ENCODE measurements around the gene KIAA1549. TPM values are rescaled to one million over a fixed set of nuclear protein-coding genes. Genes with fewer than 3 reads are reported as not detected.

Gene KIAA1549
- total and polyA plus RNA-seq, 2 donors = 0.48 to 1.9 TPM

GRCh38 chr7:138869353-138869752 lies 111.8 kb downstream of the KIAA1549 start:
- Histone ChIP-seq H3K27ac (ENCODE audit: low read depth in 1 of 2, low read length in 1 of 2) (no peak overlapping the region), H3K4me1 (ENCODE audit: control insufficient read depth in 2 of 2, insufficient read depth in 2 of 2, low read length in 2 of 2) (peaks cover 4 to 6% of the 10 kb centered on the region in 2 donors), H3K9me3 (ENCODE audit: control insufficient read depth in 2 of 2, insufficient read depth in 1 of 2, low read length in 1 of 2) (no peaks in the 10 kb centered on the region), H3K36me3 (ENCODE audit: control insufficient read depth in 2 of 2, insufficient read depth in 2 of 2, low read length in 1 of 2) (no peaks in the 10 kb centered on the region), H3K27me3 (ENCODE audit: control insufficient read depth in 2 of 2, insufficient read depth in 1 of 2, low read length in 1 of 2) (no peaks in the 10 kb centered on the region), H3K4me3 (ENCODE audit: low read length in 2 of 2) (no peak overlapping the region)
- no peak for DNase-seq (ENCODE audit: low read depth in 6 of 9, low spot score in 9 of 9)
- WGBS = 98% methylated on average over 30 of the region's 30 CpGs

- no peaks in the 10 kb centered on the region for H3K9me3 ChIP-seq (ENCODE audit: control insufficient read depth in 2 of 2, insufficient read depth in 1 of 2, low read length in 1 of 2)
- DNase-seq (ENCODE audit: low read depth in 6 of 9, low spot score in 9 of 9) = no peak
- no peak overlapping the region for H3K4me3 ChIP-seq (ENCODE audit: low read length in 2 of 2)
- WGBS = 97% methylated on average over 14 of the region's 14 CpGs
- H3K27me3 ChIP-seq (ENCODE audit: control insufficient read depth in 2 of 2, insufficient read depth in 1 of 2, low read length in 1 of 2) = no peaks in the 10 kb centered on the region
- peaks cover 4 to 6% of the 10 kb centered on the region in 2 donors for H3K4me1 ChIP-seq (ENCODE audit: control insufficient read depth in 2 of 2, insufficient read depth in 2 of 2, low read length in 2 of 2)
- H3K27ac ChIP-seq (ENCODE audit: low read depth in 1 of 2, low read length in 1 of 2) = no peak overlapping the region
- H3K36me3 ChIP-seq (ENCODE audit: control insufficient read depth in 2 of 2, insufficient read depth in 2 of 2, low read length in 1 of 2) = no peaks in the 10 kb centered on the region
Measured at GRCh38 chr7:138868711-138869110, 112.5 kb downstream of the KIAA1549 start.

GRCh38 chr7:138867744-138868143 lies 113.4 kb downstream of the KIAA1549 start:
- peaks cover 4 to 6% of the 10 kb centered on the region in 2 donors for H3K4me1 ChIP-seq (ENCODE audit: control insufficient read depth in 2 of 2, insufficient read depth in 2 of 2, low read length in 2 of 2)
- WGBS = 98% methylated on average over 19 of the region's 19 CpGs
- no peaks in the 10 kb centered on the region for H3K9me3 ChIP-seq (ENCODE audit: control insufficient read depth in 2 of 2, insufficient read depth in 1 of 2, low read length in 1 of 2)
- no peaks in the 10 kb centered on the region for H3K27me3 ChIP-seq (ENCODE audit: control insufficient read depth in 2 of 2, insufficient read depth in 1 of 2, low read length in 1 of 2)
- H3K27ac ChIP-seq (ENCODE audit: low read depth in 1 of 2, low read length in 1 of 2) = no peak overlapping the region
- no peaks in the 10 kb centered on the region for H3K36me3 ChIP-seq (ENCODE audit: control insufficient read depth in 2 of 2, insufficient read depth in 2 of 2, low read length in 1 of 2)
- DNase-seq (ENCODE audit: low read depth in 6 of 9, low spot score in 9 of 9) = no peak
- no peak overlapping the region for H3K4me3 ChIP-seq (ENCODE audit: low read length in 2 of 2)

- Histone ChIP-seq H3K36me3 (ENCODE audit: control insufficient read depth in 2 of 2, insufficient read depth in 2 of 2, low read length in 1 of 2) (no peaks in the 10 kb centered on the region), H3K4me3 (ENCODE audit: low read length in 2 of 2) (no peak overlapping the region), H3K27me3 (ENCODE audit: control insufficient read depth in 2 of 2, insufficient read depth in 1 of 2, low read length in 1 of 2) (no peaks in the 10 kb centered on the region), H3K27ac (ENCODE audit: low read depth in 1 of 2, low read length in 1 of 2) (no peak overlapping the region), H3K4me1 (ENCODE audit: control insufficient read depth in 2 of 2, insufficient read depth in 2 of 2, low read length in 2 of 2) (peaks cover 4 to 6% of the 10 kb centered on the region in 2 donors), H3K9me3 (ENCODE audit: control insufficient read depth in 2 of 2, insufficient read depth in 1 of 2, low read length in 1 of 2) (peaks cover 0 to under 1% of the 10 kb centered on the region in 2 donors)
- WGBS = 97% methylated on average over 9 of the region's 9 CpGs
- no peak for DNase-seq (ENCODE audit: low read depth in 6 of 9, low spot score in 9 of 9)
Measured at GRCh38 chr7:138866353-138866752, 114.8 kb downstream of the KIAA1549 start.

GRCh38 chr7:138865843-138866242 lies 115.3 kb downstream of the KIAA1549 start:
- H3K9me3 ChIP-seq (ENCODE audit: control insufficient read depth in 2 of 2, insufficient read depth in 1 of 2, low read length in 1 of 2) = peaks cover 0 to 3% of the 10 kb centered on the region in 2 donors
- H3K36me3 ChIP-seq (ENCODE audit: control insufficient read depth in 2 of 2, insufficient read depth in 2 of 2, low read length in 1 of 2) = no peaks in the 10 kb centered on the region
- peak; percentile 18 to 82 (median 52) for DNase-seq (ENCODE audit: low read depth in 6 of 9, low spot score in 9 of 9)
- H3K4me3 ChIP-seq (ENCODE audit: low read length in 2 of 2) = no peak overlapping the region
- WGBS = 60% methylated on average over 4 of the region's 4 CpGs
- no peak overlapping the region for H3K27ac ChIP-seq (ENCODE audit: low read depth in 1 of 2, low read length in 1 of 2)
- H3K27me3 ChIP-seq (ENCODE audit: control insufficient read depth in 2 of 2, insufficient read depth in 1 of 2, low read length in 1 of 2) = no peaks in the 10 kb centered on the region
- H3K4me1 ChIP-seq (ENCODE audit: control insufficient read depth in 2 of 2, insufficient read depth in 2 of 2, low read length in 2 of 2) = peaks cover 4 to 6% of the 10 kb centered on the region in 2 donors

- H3K4me1 ChIP-seq (ENCODE audit: control insufficient read depth in 2 of 2, insufficient read depth in 2 of 2, low read length in 2 of 2) = peaks cover 4 to 6% of the 10 kb centered on the region in 2 donors
- no peak for DNase-seq (ENCODE audit: low read depth in 6 of 9, low spot score in 9 of 9)
- 98% methylated on average over 3 of the region's 3 CpGs for WGBS
- no peaks in the 10 kb centered on the region for H3K36me3 ChIP-seq (ENCODE audit: control insufficient read depth in 2 of 2, insufficient read depth in 2 of 2, low read length in 1 of 2)
- no peak overlapping the region for H3K4me3 ChIP-seq (ENCODE audit: low read length in 2 of 2)
- H3K27me3 ChIP-seq (ENCODE audit: control insufficient read depth in 2 of 2, insufficient read depth in 1 of 2, low read length in 1 of 2) = no peaks in the 10 kb centered on the region
- H3K27ac ChIP-seq (ENCODE audit: low read depth in 1 of 2, low read length in 1 of 2) = no peak overlapping the region
- peaks cover 0 to 3% of the 10 kb centered on the region in 2 donors for H3K9me3 ChIP-seq (ENCODE audit: control insufficient read depth in 2 of 2, insufficient read depth in 1 of 2, low read length in 1 of 2)
Measured at GRCh38 chr7:138864667-138865066, 116.5 kb downstream of the KIAA1549 start.

GRCh38 chr7:138863931-138864330 lies 117.3 kb downstream of the KIAA1549 start:
- Histone ChIP-seq H3K27ac (ENCODE audit: low read depth in 1 of 2, low read length in 1 of 2) (no peak overlapping the region), H3K27me3 (ENCODE audit: control insufficient read depth in 2 of 2, insufficient read depth in 1 of 2, low read length in 1 of 2) (no peaks in the 10 kb centered on the region), H3K36me3 (ENCODE audit: control insufficient read depth in 2 of 2, insufficient read depth in 2 of 2, low read length in 1 of 2) (no peaks in the 10 kb centered on the region), H3K4me1 (ENCODE audit: control insufficient read depth in 2 of 2, insufficient read depth in 2 of 2, low read length in 2 of 2) (peaks cover 4 to 6% of the 10 kb centered on the region in 2 donors), H3K9me3 (ENCODE audit: control insufficient read depth in 2 of 2, insufficient read depth in 1 of 2, low read length in 1 of 2) (peaks cover 0 to 3% of the 10 kb centered on the region in 2 donors), H3K4me3 (ENCODE audit: low read length in 2 of 2) (no peak overlapping the region)
- no peak for DNase-seq (ENCODE audit: low read depth in 6 of 9, low spot score in 9 of 9)
- WGBS = 97% methylated on average over 9 of the region's 9 CpGs

GRCh38 chr7:138861051-138861450 lies 120.1 kb downstream of the KIAA1549 start:
- H3K36me3 ChIP-seq (ENCODE audit: control insufficient read depth in 2 of 2, insufficient read depth in 2 of 2, low read length in 1 of 2) = no peaks in the 10 kb centered on the region
- 98% methylated on average over 16 of the region's 16 CpGs for WGBS
- H3K9me3 ChIP-seq (ENCODE audit: control insufficient read depth in 2 of 2, insufficient read depth in 1 of 2, low read length in 1 of 2) = peaks cover 0 to 3% of the 10 kb centered on the region in 2 donors
- no peak overlapping the region for H3K27ac ChIP-seq (ENCODE audit: low read depth in 1 of 2, low read length in 1 of 2)
- no peak for DNase-seq (ENCODE audit: low read depth in 6 of 9, low spot score in 9 of 9)
- no peaks in the 10 kb centered on the region for H3K27me3 ChIP-seq (ENCODE audit: control insufficient read depth in 2 of 2, insufficient read depth in 1 of 2, low read length in 1 of 2)
- no peak overlapping the region for H3K4me3 ChIP-seq (ENCODE audit: low read length in 2 of 2)
- peaks cover 4 to 6% of the 10 kb centered on the region in 2 donors for H3K4me1 ChIP-seq (ENCODE audit: control insufficient read depth in 2 of 2, insufficient read depth in 2 of 2, low read length in 2 of 2)

- Histone ChIP-seq H3K9me3 (ENCODE audit: control insufficient read depth in 2 of 2, insufficient read depth in 1 of 2, low read length in 1 of 2) (peaks cover 0 to 3% of the 10 kb centered on the region in 2 donors), H3K27me3 (ENCODE audit: control insufficient read depth in 2 of 2, insufficient read depth in 1 of 2, low read length in 1 of 2) (no peaks in the 10 kb centered on the region), H3K27ac (ENCODE audit: low read depth in 1 of 2, low read length in 1 of 2) (no peak overlapping the region), H3K4me3 (ENCODE audit: low read length in 2 of 2) (no peak overlapping the region), H3K36me3 (ENCODE audit: control insufficient read depth in 2 of 2, insufficient read depth in 2 of 2, low read length in 1 of 2) (no peaks in the 10 kb centered on the region), H3K4me1 (ENCODE audit: control insufficient read depth in 2 of 2, insufficient read depth in 2 of 2, low read length in 2 of 2) (no peaks in the 10 kb centered on the region)
- no peak for DNase-seq (ENCODE audit: low read depth in 6 of 9, low spot score in 9 of 9)
Measured at GRCh38 chr7:138857728-138858127, 123.5 kb downstream of the KIAA1549 start.

All from thymus (tissue), 11 donors.